Transverse colon (tissue), 4 donors: Measurements from ENCODE around the gene TMEM238. TPM values are rescaled to one million over a fixed set of nuclear protein-coding genes. Genes with fewer than 3 reads are reported as not detected.

Source experiments
- DNase-seq: peaks from one replicate; pipeline ENCODE4 v3.0.0-alpha.2; 2019
- H3K27ac ChIP-seq, 4 donors: fragments of 200-600 bp; sonication (generic); 2 replicates each; pipeline ENCODE4 v1.5.1; 2016 to 2018; ENCODE audit warnings: inconsistent platforms in 4 of 4
- H3K27me3 ChIP-seq: fragments of 200-600 bp; sonication (generic); 2 replicates; pipeline ENCODE4 v1.5.1; 2017; ENCODE audit warnings: inconsistent platforms
- H3K36me3 ChIP-seq, 4 donors: fragments of 200-600 bp; sonication (generic); 2 replicates each; pipeline ENCODE4 v1.5.1; 2017 to 2019; ENCODE audit warnings: inconsistent platforms in 4 of 4
- H3K4me1 ChIP-seq, 4 donors: fragments of 200-600 bp; sonication (generic); 2 replicates each; pipeline ENCODE4 v1.5.1; 2017 to 2020; ENCODE audit warnings: inconsistent platforms in 4 of 4
- H3K4me3 ChIP-seq, 4 donors: fragments of 200-600 bp; sonication (generic); 1 replicate in 1 of 4; 2 replicates in 3 of 4; pipeline versions ENCODE4 v1.5.1 to v1.6.1; 2017 to 2019; ENCODE audit warnings: inconsistent platforms in 4 of 4
- H3K9me3 ChIP-seq, 2 donors: fragments of 200-600 bp; sonication (generic); 2 replicates each; pipeline ENCODE4 v1.5.1; 2017 to 2019; ENCODE audit warnings: inconsistent platforms in 2 of 2
- EP300 ChIP-seq: sonication (generic); formaldehyde crosslinking; IDR thresholded peaks from one replicate; pipeline ENCODE4 v1.6.1; 2017; ENCODE audit warnings: antibody characterized with exemption, low read depth
- POLR2A ChIP-seq: fragments of 450-650 bp; IDR thresholded peaks from one replicate; pipeline ENCODE4 v1.6.1; 2016; ENCODE audit warnings: antibody characterized with exemption, mild to moderate bottlenecking, moderate library complexity
- POLR2AphosphoS5 ChIP-seq, 3 donors: sonication (generic); formaldehyde crosslinking; IDR thresholded peaks; one replicate each; pipeline ENCODE4 v1.6.1; 2016; ENCODE audit warnings: antibody characterized with exemption in 3 of 3
- WGBS, 2 donors: methylation state at CpG; one replicate each; pipeline ENCODE4 v1.1.5; 2018; ENCODE audit warnings: low coverage in 1 of 2; 5-methylcytosine and 5-hydroxymethylcytosine counted together
- in situ Hi-C, 4 donors: fragments of 200-750 bp; cut with MboI; loops; one replicate each; pipeline versions ENCODE4 v1.15.0 to v1.15.1; 2017; ENCODE audit warnings: low sequenced_read_pairs in 3 of 4, low pct_ligation_motif_present in 1 of 4, low pct_unique_long_range_greater_than_20kb in 1 of 4
- intact Hi-C: fragments of 100-400 bp; cut with DNase I; formaldehyde crosslinking; loops from one replicate; pipeline ENCODE4 v1.15.1; 2023; ENCODE audit warnings: low total_unique reads
- total RNA-seq, 4 donors: library from RNA; depleted of rRNA; stranded (reverse); fragments of >200 nt; gene quantifications; one replicate each; pipeline ENCODE4 v1.1.0, GENCODE V29; 2016
- TF ChIP-seq, protein P1 (sequence below), 5 experiments: fragments of 200-600 bp in 3 of 5; fragments of 450-650 bp in 2 of 5; sonication (generic) in 3 of 5; IDR thresholded peaks; 1 replicate in 2 of 5; 2 replicates in 3 of 5; pipeline ENCODE4 v1.5.1; 2016 to 2017; ENCODE audit warnings: antibody characterized with exemption in 5 of 5, inconsistent platforms in 3 of 5, mild to moderate bottlenecking in 2 of 5, moderate library complexity in 1 of 5

The TMEM238 gene
- total RNA-seq, 4 donors from 2014 or later, result 12.0 to 199 (median 42.5) TPM

DNA sequence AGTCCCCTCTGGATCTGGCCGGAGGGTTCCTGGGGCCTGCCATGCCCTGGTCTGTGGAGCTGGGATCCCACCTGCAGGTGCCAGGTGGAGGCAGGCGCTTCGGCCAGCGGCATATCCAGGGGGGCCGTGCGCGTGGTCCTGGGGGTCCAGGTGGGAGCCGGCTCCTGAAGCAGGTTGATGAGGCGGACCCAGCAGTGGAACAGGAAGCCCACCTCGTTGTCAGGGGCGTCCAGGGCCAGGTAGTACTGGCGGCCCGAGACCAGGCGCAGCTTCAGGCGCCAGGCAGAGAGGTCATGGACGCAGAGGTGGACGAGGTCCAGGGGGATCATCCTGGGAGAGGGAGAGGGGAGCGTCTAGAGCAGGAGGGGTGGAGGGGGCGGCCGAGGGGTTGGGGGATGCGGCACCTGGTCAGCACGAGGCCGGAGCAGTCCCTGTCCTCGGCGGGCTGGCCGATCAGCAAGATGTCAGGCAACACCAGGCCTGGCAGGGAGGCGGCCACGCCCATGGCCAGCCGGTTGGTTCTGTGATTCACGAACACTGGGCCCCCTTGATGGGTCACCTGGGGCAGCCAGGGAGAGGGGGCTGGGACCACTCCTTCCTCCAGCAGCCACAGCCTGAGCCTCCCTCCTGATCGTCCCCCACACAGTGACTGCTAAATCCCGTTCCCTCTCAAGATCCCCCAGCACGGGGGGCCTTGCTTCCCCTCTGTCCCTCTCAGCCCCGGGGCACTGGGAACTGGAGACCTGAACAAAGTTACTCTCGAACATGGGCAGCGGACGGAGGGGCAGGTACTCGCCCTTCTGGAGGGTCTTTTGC lies 21.7 kb downstream of the TMEM238 start:
- Histone ChIP-seq H3K36me3 (no peaks in the 10 kb centered on the region), H3K27me3 (peaks cover 5% of the 10 kb centered on the region), H3K9me3 (no peaks in the 10 kb centered on the region), H3K4me3 (no peak overlapping the region), H3K4me1 (no peaks in the 10 kb centered on the region), H3K27ac (no peak overlapping the region)
- WGBS, 2 donors, result 76 to 93% methylated on average over 3 to 38 of the region's 38 CpGs
- no peak for DNase-seq
- intact Hi-C loops, result no loop called here
- in situ Hi-C loops, result no loop called here
- TF ChIP-seq, protein P1, sequence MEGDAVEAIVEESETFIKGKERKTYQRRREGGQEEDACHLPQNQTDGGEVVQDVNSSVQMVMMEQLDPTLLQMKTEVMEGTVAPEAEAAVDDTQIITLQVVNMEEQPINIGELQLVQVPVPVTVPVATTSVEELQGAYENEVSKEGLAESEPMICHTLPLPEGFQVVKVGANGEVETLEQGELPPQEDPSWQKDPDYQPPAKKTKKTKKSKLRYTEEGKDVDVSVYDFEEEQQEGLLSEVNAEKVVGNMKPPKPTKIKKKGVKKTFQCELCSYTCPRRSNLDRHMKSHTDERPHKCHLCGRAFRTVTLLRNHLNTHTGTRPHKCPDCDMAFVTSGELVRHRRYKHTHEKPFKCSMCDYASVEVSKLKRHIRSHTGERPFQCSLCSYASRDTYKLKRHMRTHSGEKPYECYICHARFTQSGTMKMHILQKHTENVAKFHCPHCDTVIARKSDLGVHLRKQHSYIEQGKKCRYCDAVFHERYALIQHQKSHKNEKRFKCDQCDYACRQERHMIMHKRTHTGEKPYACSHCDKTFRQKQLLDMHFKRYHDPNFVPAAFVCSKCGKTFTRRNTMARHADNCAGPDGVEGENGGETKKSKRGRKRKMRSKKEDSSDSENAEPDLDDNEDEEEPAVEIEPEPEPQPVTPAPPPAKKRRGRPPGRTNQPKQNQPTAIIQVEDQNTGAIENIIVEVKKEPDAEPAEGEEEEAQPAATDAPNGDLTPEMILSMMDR (IDR thresholded peaks at IDR 0.05), result no peak
- TF ChIP-seq POLR2A (no peak), EP300 (no peak), POLR2AphosphoS5 (IDR thresholded peaks at IDR 0.05) (no peak)

DNA sequence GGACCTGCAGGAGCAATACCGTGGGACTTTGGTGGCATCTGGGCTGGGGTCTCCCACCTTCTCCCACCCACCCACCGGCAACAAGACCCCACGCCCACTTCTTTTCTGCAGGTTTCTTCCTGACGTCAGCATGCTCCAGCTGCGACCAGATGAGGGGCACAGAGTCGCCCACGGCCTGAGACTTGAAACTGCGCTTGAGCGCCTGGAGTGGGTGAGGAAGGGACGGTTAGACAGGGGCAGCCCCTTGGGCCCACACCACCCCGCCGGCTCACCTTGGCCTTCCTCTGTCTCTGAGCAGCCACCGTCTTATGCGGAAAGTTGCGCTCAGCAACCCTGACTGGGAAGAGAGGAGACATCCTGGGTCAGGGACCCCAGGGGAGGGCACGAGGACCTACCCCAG lies 23.2 kb downstream of the TMEM238 start:
- H3K27me3 ChIP-seq, result peaks cover 14% of the 10 kb centered on the region
- intact Hi-C loops, result no loop called here
- WGBS, 2 donors, result 85% methylated on average over 16 of the region's 16 CpGs; no CpG with 5 or more reads in 1 of the 2 donors

DNA sequence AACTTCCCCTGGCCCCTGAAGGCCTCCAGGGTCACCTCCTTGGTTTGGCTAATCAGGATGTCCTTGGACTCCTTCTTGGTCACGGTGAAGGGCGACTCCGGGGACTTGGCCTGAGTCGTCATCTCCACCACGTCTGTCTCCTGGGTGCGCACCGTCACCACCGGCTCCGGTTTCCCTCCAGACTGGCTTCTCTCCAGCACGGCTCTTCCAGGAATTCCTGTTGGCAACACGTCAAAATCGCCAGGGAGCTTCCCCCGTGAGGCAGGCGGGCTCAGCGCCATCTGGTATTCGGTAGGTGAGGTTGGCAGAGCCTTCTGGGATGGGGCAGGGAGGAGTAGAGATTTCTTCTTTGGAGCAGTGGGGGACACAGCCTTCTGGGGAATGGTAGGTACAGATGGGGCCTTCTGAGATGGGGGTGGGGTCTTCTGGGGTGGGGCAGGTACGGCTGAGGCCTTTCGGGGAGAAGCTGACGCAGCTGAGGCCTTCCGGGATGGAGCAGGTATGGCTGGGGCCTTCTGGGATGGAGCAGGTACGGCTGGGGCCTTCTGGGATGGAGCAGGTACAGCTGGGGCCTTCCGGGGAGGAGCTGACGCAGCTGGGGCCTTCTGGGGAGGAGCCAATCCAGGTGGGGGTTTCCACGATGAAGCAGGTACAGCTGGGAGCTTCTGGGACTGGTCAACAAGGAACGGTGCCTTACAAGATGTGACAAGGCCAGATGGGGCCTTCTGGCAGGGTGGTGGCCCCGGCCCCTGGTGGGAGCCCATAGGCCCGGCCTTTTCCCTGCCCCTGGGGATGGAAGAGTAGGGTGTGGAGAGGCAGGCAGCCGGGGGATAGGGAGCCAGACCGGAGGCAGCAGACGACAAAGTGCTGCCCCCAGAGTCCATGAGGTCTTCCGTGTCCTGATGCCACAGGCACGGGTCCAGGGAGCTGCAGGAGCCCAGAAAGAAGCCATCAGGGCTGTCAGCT lies 24.9 kb downstream of the TMEM238 start:
- no peak for DNase-seq
- Histone ChIP-seq H3K4me3 (no peak overlapping the region), H3K36me3 (no peaks in the 10 kb centered on the region), H3K9me3 (no peaks in the 10 kb centered on the region), H3K27ac (no peak overlapping the region), H3K4me1 (peaks cover 6 to 11% (median 6%) of the 10 kb centered on the region in 4 donors), H3K27me3 (peaks cover 31% of the 10 kb centered on the region)
- 77 to 79% methylated on average over 7 to 32 of the region's 32 CpGs for WGBS, 2 donors
- in situ Hi-C loops (no loop called here), intact Hi-C loops (no loop called here)
- no peak for TF ChIP-seq POLR2A
- TF ChIP-seq, protein P1 (IDR thresholded peaks at IDR 0.05), result no peak
- no peak for TF ChIP-seq EP300
- TF ChIP-seq POLR2AphosphoS5 (IDR thresholded peaks at IDR 0.05), result no peak

More for the DNA sequence above, 23.2 kb downstream of the TMEM238 start:
- Histone ChIP-seq H3K27ac (no peak overlapping the region), H3K4me3 (no peak overlapping the region), H3K9me3 (no peaks in the 10 kb centered on the region), H3K36me3 (no peaks in the 10 kb centered on the region), H3K4me1 (no peaks in the 10 kb centered on the region)
- no peak for DNase-seq
- in situ Hi-C loops, result no loop called here
- TF ChIP-seq EP300, result no peak
- TF ChIP-seq POLR2AphosphoS5 (IDR thresholded peaks at IDR 0.05), result no peak
- no peak for TF ChIP-seq POLR2A
- TF ChIP-seq, protein P1 (IDR thresholded peaks at IDR 0.05), result no peak

DNA sequence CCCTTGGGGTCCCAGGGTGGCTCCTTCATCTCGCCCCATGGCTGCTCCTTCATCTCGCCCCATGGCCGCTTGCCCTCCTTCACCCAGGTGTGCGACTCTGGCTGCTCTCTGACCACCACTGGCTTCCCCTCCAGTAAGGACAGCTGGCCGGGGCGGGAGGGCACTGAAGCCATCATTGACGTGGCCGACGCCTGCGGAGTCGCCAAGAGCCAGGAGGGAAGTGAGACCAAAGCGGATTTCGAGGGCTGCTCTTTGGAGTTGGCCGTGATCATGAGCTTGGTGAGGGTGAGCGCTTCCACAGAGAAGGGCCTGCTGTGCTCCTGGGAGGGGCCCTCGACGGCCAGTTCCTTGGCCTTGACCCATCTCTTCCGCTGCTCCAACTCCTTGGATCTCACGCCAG lies 25.6 kb downstream of the TMEM238 start:
- DNase-seq, result no peak
- no peak overlapping the region for H3K4me3 ChIP-seq
- peaks cover 39% of the 10 kb centered on the region for H3K27me3 ChIP-seq
- H3K9me3 ChIP-seq, result no peaks in the 10 kb centered on the region
- TF ChIP-seq EP300, result no peak
- TF ChIP-seq, protein P1 (IDR thresholded peaks at IDR 0.05), result no peak
- TF ChIP-seq POLR2AphosphoS5 (IDR thresholded peaks at IDR 0.05), result no peak
- TF ChIP-seq POLR2A, result no peak
- 96% methylated on average over 19 of the region's 19 CpGs; no CpG with 5 or more reads in 1 of the 2 donors for WGBS, 2 donors
- no peaks in the 10 kb centered on the region for H3K36me3 ChIP-seq
- H3K4me1 ChIP-seq, result peaks cover 8 to 18% (median 13%) of the 10 kb centered on the region in 4 donors
- in situ Hi-C loops (no loop called here), intact Hi-C loops (no loop called here)
- H3K27ac ChIP-seq, result no peak overlapping the region
